ENCODE data around the gene CBLB.

Gene CBLB

DNA sequence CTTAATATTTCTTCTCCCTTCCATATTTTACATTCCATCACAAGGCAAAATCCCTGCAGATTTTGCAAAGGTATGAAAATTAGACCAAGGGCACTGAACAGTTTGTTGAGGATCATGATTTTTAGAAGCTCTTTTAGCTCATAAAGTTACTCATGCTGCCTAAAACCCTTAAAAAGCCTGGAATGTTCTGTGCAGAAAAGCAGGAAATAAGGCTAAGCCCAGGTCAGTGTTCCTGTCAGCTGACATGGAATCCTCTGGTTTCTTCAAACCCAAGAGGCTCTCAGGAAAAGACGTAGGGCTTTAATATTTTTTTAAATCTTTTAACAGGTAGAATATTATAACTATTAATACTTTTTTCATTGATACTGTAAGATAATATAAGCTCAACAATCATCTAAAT, 8.2 kb downstream of the CBLB start:
- H3K4me1 ChIP-seq (ENCODE audit: control insufficient read depth, insufficient read depth, low read length): peaks cover 50% of the 10 kb centered on the region
- peaks cover 70% of the 10 kb centered on the region for H3K36me3 ChIP-seq (ENCODE audit: control insufficient read depth, insufficient read depth, low read length, severe bottlenecking)
- H3K9me3 ChIP-seq (ENCODE audit: control insufficient read depth, low read length): no peaks in the 10 kb centered on the region
- peak; percentile 34 for DNase-seq (ENCODE audit: low read depth)
- H3K27me3 ChIP-seq (replicated peaks; ENCODE audit: control insufficient read depth, insufficient read depth, low read length): no peaks in the 10 kb centered on the region
- no peak overlapping the region for H3K9ac ChIP-seq (ENCODE audit: low read length)
- peak overlapping the region; percentile 11 for H3K4me3 ChIP-seq (ENCODE audit: low read length)

DNA sequence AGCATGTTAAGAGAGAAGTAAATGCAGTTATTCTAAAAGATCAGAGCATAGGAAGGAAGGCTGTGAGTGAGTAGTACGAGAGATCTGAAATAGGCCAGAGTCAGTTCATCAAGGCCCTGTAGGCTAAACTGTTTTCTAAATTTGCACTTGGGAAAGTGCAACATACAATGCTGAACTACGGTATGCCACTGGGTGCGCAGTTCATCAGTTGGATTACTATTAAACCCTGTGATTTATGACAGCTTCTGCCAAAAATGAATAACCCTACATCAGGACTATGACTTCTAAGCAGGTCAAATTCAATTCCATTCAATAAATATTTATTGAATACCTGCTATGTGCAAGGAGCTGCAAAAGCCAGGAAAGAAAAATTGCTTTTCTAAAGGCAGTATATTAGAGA, 10.8 kb downstream of the CBLB start:
- peaks cover 78% of the 10 kb centered on the region for H3K36me3 ChIP-seq (ENCODE audit: control insufficient read depth, insufficient read depth, low read length, severe bottlenecking)
- H3K4me1 ChIP-seq (ENCODE audit: control insufficient read depth, insufficient read depth, low read length): peaks cover 26% of the 10 kb centered on the region
- DNase-seq (ENCODE audit: low read depth): no peak

DNA sequence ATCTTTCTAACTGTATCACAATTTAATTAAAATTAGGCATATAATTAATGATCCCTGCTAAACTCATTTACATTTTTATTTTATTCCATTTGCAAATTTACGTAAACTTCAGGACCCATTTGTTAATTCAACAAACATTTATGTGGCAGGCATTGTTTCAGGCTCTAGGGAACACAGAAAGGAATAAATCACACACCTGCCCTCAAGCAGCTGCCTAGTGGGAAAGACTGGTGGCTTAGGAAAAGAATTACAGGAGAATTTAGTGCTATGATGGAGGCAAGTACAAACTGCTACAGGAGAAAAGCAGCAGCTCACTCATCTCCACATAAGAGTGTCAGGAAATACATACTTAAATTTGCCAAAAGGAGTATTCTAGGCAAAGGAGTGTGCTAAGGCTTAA, 11.2 kb downstream of the CBLB start:
- H3K4me1 ChIP-seq (ENCODE audit: control insufficient read depth, insufficient read depth, low read length): peaks cover 22% of the 10 kb centered on the region
- H3K27me3 ChIP-seq (replicated peaks; ENCODE audit: control insufficient read depth, insufficient read depth, low read length): no peaks in the 10 kb centered on the region
- H3K36me3 ChIP-seq (ENCODE audit: control insufficient read depth, insufficient read depth, low read length, severe bottlenecking): peaks cover 78% of the 10 kb centered on the region
- no peak overlapping the region for H3K9ac ChIP-seq (ENCODE audit: low read length)
- no peak for DNase-seq (ENCODE audit: low read depth)
- H3K4me3 ChIP-seq (ENCODE audit: low read length): no peak overlapping the region
- no peaks in the 10 kb centered on the region for H3K9me3 ChIP-seq (ENCODE audit: control insufficient read depth, low read length)

More for the DNA sequence above, 10.8 kb downstream of the CBLB start:
- Histone ChIP-seq H3K27me3 (replicated peaks; ENCODE audit: control insufficient read depth, insufficient read depth, low read length) (no peaks in the 10 kb centered on the region), H3K9ac (ENCODE audit: low read length) (no peak overlapping the region), H3K9me3 (ENCODE audit: control insufficient read depth, low read length) (no peaks in the 10 kb centered on the region), H3K4me3 (ENCODE audit: low read length) (no peak overlapping the region)

DNA sequence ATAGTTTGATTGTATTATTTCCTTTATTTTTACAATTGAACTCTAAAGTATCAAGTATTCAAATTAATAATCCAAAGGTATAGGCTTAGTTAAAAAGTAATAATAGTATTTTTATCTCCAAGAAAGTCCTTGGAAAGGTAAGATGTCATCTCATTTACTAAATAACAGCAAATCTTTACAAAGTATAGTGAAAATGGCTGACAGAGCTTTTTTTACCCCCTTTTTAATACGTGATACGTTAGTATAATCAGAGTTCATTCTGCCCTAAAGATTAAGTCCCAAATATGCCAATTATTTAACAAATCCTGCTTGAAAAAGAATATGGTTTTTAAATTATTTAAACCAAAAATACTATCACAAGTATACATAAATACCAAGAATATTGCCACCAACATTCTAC, 12.2 kb downstream of the CBLB start:
- Histone ChIP-seq H3K4me3 (ENCODE audit: low read length) (no peak overlapping the region), H3K9ac (ENCODE audit: low read length) (no peak overlapping the region), H3K27me3 (replicated peaks; ENCODE audit: control insufficient read depth, insufficient read depth, low read length) (no peaks in the 10 kb centered on the region), H3K36me3 (ENCODE audit: control insufficient read depth, insufficient read depth, low read length, severe bottlenecking) (peaks cover 78% of the 10 kb centered on the region), H3K4me1 (ENCODE audit: control insufficient read depth, insufficient read depth, low read length) (peaks cover 13% of the 10 kb centered on the region), H3K9me3 (ENCODE audit: control insufficient read depth, low read length) (no peaks in the 10 kb centered on the region)
- no peak for DNase-seq (ENCODE audit: low read depth)

DNA sequence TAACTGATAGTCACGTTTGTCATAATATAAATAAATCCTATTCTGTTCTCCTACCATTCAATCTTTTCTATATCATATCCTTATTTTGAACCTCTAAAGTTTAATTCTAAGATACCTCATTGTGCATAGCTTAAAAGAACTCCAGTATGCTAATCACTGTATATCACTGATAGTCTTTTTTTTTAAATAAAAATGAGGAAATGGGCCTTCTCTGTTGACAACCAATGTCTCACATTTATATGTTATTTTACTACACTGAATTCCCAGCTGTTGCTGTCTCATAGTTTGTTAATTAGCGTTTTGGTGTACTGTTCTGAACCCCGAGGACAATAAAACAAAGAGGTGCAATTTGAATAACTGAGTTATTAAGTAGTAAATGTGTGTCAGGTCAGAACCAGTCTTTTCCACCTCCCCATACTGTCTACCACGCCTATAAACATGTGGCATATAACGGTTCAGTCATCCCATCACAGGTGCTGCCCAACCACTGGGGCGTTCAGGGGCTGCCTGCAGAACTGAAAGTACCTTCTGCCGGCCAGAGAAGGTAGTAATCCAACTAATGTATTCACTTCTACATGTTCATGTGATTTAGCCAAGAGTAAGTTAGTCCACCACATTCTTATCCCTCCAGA, 14.9 kb downstream of the CBLB start:
- H3K27me3 ChIP-seq (replicated peaks; ENCODE audit: control insufficient read depth, insufficient read depth, low read length): no peaks in the 10 kb centered on the region
- no peaks in the 10 kb centered on the region for H3K4me1 ChIP-seq (ENCODE audit: control insufficient read depth, insufficient read depth, low read length)
- peaks cover 86% of the 10 kb centered on the region for H3K36me3 ChIP-seq (ENCODE audit: control insufficient read depth, insufficient read depth, low read length, severe bottlenecking)
- DNase-seq (ENCODE audit: low read depth): no peak
- no peak overlapping the region for H3K9ac ChIP-seq (ENCODE audit: low read length)
- no peak overlapping the region for H3K4me3 ChIP-seq (ENCODE audit: low read length)
- H3K9me3 ChIP-seq (ENCODE audit: control insufficient read depth, low read length): no peaks in the 10 kb centered on the region

DNA sequence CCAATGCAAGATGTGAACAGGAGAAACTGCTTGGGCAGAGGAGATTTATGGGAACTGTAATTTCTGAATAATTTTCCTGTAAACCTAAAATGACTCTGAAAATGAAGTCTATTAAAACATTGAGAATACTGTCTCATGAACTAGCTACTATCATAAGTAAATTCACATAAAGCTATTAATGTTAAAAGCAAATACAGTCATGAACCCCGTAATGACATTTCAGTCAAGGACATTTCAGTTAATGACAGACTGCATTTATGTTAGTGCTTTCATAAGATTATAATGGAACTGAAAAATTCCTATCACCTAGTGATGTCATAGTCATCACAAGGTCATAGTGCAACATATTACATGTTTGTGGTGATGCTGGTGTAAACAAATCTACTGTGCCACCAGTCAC, 17.2 kb downstream of the CBLB start:
- no peaks in the 10 kb centered on the region for H3K27me3 ChIP-seq (replicated peaks; ENCODE audit: control insufficient read depth, insufficient read depth, low read length)
- no peak for DNase-seq (ENCODE audit: low read depth)
- H3K9ac ChIP-seq (ENCODE audit: low read length): no peak overlapping the region
- peaks cover 75% of the 10 kb centered on the region for H3K36me3 ChIP-seq (ENCODE audit: control insufficient read depth, insufficient read depth, low read length, severe bottlenecking)
- H3K4me3 ChIP-seq (ENCODE audit: low read length): no peak overlapping the region
- no peaks in the 10 kb centered on the region for H3K9me3 ChIP-seq (ENCODE audit: control insufficient read depth, low read length)
- peaks cover 17% of the 10 kb centered on the region for H3K4me1 ChIP-seq (ENCODE audit: control insufficient read depth, insufficient read depth, low read length)

DNA sequence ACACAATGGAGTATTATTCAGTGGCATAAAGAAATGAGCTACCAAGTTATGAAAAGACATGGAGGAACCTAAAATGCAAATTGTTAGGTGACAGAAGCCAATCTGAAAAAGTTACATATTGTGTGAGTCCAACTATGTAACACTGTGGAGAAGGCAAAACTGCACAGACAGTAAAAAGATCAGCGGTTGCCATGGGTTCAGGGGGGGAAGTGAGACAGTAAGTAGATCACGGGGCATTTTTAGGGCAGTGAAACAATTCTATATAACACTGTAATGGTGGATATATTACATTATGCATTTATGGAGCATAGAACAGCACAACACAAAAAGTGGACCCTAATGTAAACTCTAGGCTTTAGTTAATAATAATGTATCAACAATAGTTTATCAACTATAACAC, 17.6 kb downstream of the CBLB start:
- H3K4me1 ChIP-seq (ENCODE audit: control insufficient read depth, insufficient read depth, low read length): peaks cover 21% of the 10 kb centered on the region
- peaks cover 74% of the 10 kb centered on the region for H3K36me3 ChIP-seq (ENCODE audit: control insufficient read depth, insufficient read depth, low read length, severe bottlenecking)
- no peak overlapping the region for H3K9ac ChIP-seq (ENCODE audit: low read length)
- no peak for DNase-seq (ENCODE audit: low read depth)
- H3K4me3 ChIP-seq (ENCODE audit: low read length): no peak overlapping the region
- no peaks in the 10 kb centered on the region for H3K27me3 ChIP-seq (replicated peaks; ENCODE audit: control insufficient read depth, insufficient read depth, low read length)
- H3K9me3 ChIP-seq (ENCODE audit: control insufficient read depth, low read length): no peaks in the 10 kb centered on the region

DNA sequence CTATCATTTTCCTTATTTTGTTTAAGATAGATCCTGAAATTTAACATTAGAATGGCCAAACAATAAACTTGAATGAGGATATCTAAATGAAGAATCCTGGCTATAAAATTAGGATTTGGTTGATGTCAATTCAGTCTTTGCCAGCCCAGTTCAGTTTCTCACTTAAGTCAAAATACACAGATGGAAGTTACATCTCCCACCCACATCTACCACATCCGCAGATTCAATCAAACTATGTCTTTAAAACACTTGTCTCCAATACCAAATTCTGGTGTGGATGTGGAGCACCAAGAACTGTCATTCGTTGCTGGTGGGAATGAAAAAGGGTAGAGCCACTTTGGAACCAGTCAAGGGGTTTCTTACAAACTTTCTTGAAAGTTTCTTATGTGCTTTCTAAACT, 18.2 kb downstream of the CBLB start:
- DNase-seq (ENCODE audit: low read depth): no peak
- peaks cover 74% of the 10 kb centered on the region for H3K36me3 ChIP-seq (ENCODE audit: control insufficient read depth, insufficient read depth, low read length, severe bottlenecking)
- H3K9me3 ChIP-seq (ENCODE audit: control insufficient read depth, low read length): no peaks in the 10 kb centered on the region
- H3K4me1 ChIP-seq (ENCODE audit: control insufficient read depth, insufficient read depth, low read length): peaks cover 26% of the 10 kb centered on the region
- H3K9ac ChIP-seq (ENCODE audit: low read length): no peak overlapping the region
- no peaks in the 10 kb centered on the region for H3K27me3 ChIP-seq (replicated peaks; ENCODE audit: control insufficient read depth, insufficient read depth, low read length)
- no peak overlapping the region for H3K4me3 ChIP-seq (ENCODE audit: low read length)

DNA sequence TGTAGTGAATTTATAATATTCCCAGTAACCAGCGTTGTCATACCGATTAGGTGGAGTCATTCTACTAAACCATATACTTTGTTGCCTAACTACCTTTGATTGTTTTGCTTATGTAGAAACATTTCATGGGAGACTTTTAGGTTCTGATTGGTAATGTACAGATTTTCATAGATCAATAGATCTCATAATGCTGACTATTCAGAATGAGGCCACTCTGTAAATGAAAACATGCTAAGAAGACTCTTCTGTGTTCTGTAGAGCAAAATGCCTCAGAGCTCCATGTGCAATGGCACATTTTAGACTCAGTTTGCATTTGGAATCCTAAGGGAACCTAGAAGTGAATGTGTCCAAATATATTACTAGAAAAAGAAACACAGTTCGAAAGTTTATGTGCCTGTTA, 20.0 kb downstream of the CBLB start:
- H3K9me3 ChIP-seq (ENCODE audit: control insufficient read depth, low read length): no peaks in the 10 kb centered on the region
- H3K36me3 ChIP-seq (ENCODE audit: control insufficient read depth, insufficient read depth, low read length, severe bottlenecking): peaks cover 63% of the 10 kb centered on the region
- DNase-seq (ENCODE audit: low read depth): no peak
- H3K4me1 ChIP-seq (ENCODE audit: control insufficient read depth, insufficient read depth, low read length): peaks cover 41% of the 10 kb centered on the region
- H3K4me3 ChIP-seq (ENCODE audit: low read length): no peak overlapping the region
- no peaks in the 10 kb centered on the region for H3K27me3 ChIP-seq (replicated peaks; ENCODE audit: control insufficient read depth, insufficient read depth, low read length)
- H3K9ac ChIP-seq (ENCODE audit: low read length): no peak overlapping the region

DNA sequence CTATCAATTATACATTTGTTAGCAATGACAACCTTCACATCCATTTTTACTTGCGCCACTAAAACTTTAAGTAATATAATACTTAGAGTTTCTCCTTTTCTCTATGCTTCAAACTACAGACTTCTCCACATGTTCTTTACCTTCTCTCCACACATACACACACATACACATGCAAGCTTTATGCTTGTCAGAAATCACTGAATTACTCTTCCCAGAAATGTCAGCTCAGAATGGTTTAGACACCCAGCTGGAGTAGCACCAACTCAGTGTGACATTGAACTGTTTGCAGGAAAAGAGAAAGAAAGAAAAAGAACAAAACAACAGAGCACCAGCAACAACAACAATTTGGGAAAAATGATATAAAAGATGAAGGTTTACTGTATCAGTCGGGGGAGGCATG, 20.9 kb downstream of the CBLB start:
- H3K4me1 ChIP-seq (ENCODE audit: control insufficient read depth, insufficient read depth, low read length): peaks cover 41% of the 10 kb centered on the region
- peaks cover 56% of the 10 kb centered on the region for H3K36me3 ChIP-seq (ENCODE audit: control insufficient read depth, insufficient read depth, low read length, severe bottlenecking)
- H3K9me3 ChIP-seq (ENCODE audit: control insufficient read depth, low read length): no peaks in the 10 kb centered on the region
- no peaks in the 10 kb centered on the region for H3K27me3 ChIP-seq (replicated peaks; ENCODE audit: control insufficient read depth, insufficient read depth, low read length)
- no peak for DNase-seq (ENCODE audit: low read depth)
- peak overlapping the region; percentile 18 for H3K9ac ChIP-seq (ENCODE audit: low read length)
- H3K4me3 ChIP-seq (ENCODE audit: low read length): peak overlapping the region; percentile 23

DNA sequence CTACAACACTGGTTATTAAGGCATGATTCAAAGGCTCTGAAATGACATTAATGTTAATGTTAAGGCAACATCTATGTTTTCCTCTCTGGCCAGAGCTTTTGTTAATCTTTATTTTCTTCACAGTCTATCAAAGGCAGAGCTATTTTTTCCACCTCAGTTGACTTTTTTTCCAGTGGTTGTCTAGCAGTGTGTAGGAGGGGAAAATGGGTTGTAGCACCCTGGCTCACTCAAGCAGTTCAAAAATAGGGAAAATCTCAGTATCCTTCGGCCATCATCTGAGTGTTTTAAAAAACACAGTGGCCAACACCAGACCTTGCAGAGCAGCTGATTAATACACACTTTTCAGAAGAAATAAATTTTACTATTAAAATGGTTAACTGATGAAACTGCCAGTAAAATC, 21.4 kb downstream of the CBLB start:
- H3K27me3 ChIP-seq (replicated peaks; ENCODE audit: control insufficient read depth, insufficient read depth, low read length): no peaks in the 10 kb centered on the region
- H3K4me3 ChIP-seq (ENCODE audit: low read length): peak overlapping the region; percentile 23
- H3K9ac ChIP-seq (ENCODE audit: low read length): peak overlapping the region; percentile 18
- H3K9me3 ChIP-seq (ENCODE audit: control insufficient read depth, low read length): no peaks in the 10 kb centered on the region
- peaks cover 55% of the 10 kb centered on the region for H3K36me3 ChIP-seq (ENCODE audit: control insufficient read depth, insufficient read depth, low read length, severe bottlenecking)
- H3K4me1 ChIP-seq (ENCODE audit: control insufficient read depth, insufficient read depth, low read length): peaks cover 41% of the 10 kb centered on the region
- DNase-seq (ENCODE audit: low read depth): no peak

DNA sequence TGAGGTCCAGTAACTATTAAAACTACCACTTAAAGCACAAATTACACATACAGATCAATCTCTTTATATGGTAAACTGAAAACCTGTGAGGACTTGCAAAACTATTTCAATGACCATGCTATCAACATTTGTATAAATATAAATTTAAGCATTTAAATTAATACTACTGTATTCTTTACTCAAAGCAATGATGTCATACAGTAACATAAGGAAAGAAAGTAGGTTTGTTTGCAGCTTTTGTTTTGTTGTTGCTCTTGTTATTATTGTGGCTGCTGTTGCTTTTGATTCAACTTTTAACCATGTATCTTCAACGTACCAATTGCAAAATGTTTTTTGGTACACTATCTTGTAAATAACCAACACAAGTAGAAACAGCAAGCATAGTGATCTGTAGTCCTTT, 22.0 kb downstream of the CBLB start:
- Histone ChIP-seq H3K4me1 (ENCODE audit: control insufficient read depth, insufficient read depth, low read length) (peaks cover 41% of the 10 kb centered on the region), H3K27me3 (replicated peaks; ENCODE audit: control insufficient read depth, insufficient read depth, low read length) (no peaks in the 10 kb centered on the region), H3K9me3 (ENCODE audit: control insufficient read depth, low read length) (no peaks in the 10 kb centered on the region), H3K4me3 (ENCODE audit: low read length) (peak overlapping the region; percentile 23), H3K9ac (ENCODE audit: low read length) (peak overlapping the region; percentile 18), H3K36me3 (ENCODE audit: control insufficient read depth, insufficient read depth, low read length, severe bottlenecking) (peaks cover 55% of the 10 kb centered on the region)
- DNase-seq (ENCODE audit: low read depth): no peak

Measured in adipocyte (in vitro differentiated cells).